Parathyroid adenoma (tissue), 2 donors: ENCODE data around the gene ACR.

Experiments
- H2AFZ ChIP-seq: fragments of 300-600 bp; sonication (generic); one replicate; pipeline ENCODE4 v1.7.0; 2017; ENCODE audit warnings: antibody characterized with exemption, mild to moderate bottlenecking
- H3K27ac ChIP-seq: fragments of 300-600 bp; sonication (generic); one replicate; pipeline ENCODE4 v1.7.0; 2017
- H3K27me3 ChIP-seq: fragments of 300-600 bp; sonication (generic); one replicate; pipeline ENCODE4 v1.7.0; 2017; ENCODE audit warnings: low read length; ENCODE audit not compliant: control insufficient read depth, insufficient read depth
- H3K36me3 ChIP-seq: fragments of 300-600 bp; sonication (generic); one replicate; pipeline ENCODE4 v1.7.0; 2017; ENCODE audit warnings: low read length; ENCODE audit not compliant: control insufficient read depth, insufficient read depth
- H3K4me1 ChIP-seq: fragments of 300-600 bp; sonication (generic); one replicate; pipeline ENCODE4 v1.7.0; 2017; ENCODE audit warnings: control low read depth
- H3K4me2 ChIP-seq: fragments of 300-600 bp; sonication (generic); one replicate; pipeline ENCODE4 v1.7.0; 2017; ENCODE audit warnings: low read length
- H3K4me3 ChIP-seq: fragments of 300-600 bp; sonication (generic); one replicate; pipeline ENCODE4 v1.7.0; 2017; ENCODE audit warnings: low read depth, low read length
- H3K79me2 ChIP-seq: fragments of 300-600 bp; sonication (generic); one replicate; pipeline ENCODE4 v1.7.0; 2017; ENCODE audit warnings: control low read depth
- H3K9ac ChIP-seq: fragments of 300-600 bp; sonication (generic); one replicate; pipeline ENCODE4 v1.7.0; 2017; ENCODE audit warnings: mild to moderate bottlenecking
- H3K9me3 ChIP-seq: fragments of 300-600 bp; sonication (generic); one replicate; pipeline ENCODE4 v1.7.0; 2017; ENCODE audit warnings: low read length; ENCODE audit not compliant: control insufficient read depth
- TF ChIP-seq, protein P1 (sequence below): fragments of 300-600 bp; sonication (generic); IDR thresholded peaks from one replicate; pipeline ENCODE4 v1.7.0; 2017; ENCODE audit warnings: antibody characterized with exemption, mild to moderate bottlenecking
- donor health status: primary hyperparathyroidism.

Gene ACR

GRCh38 chr22:50699756-50700386 lies 38.1 kb upstream of the ACR start:
- Histone ChIP-seq H3K27me3 (no peaks in the 10 kb centered on the region), H3K4me1 (no peaks in the 10 kb centered on the region), H3K27ac (no peak overlapping the region), H3K4me2 (no peak overlapping the region), H3K4me3 (no peak overlapping the region), H2AFZ (no peak overlapping the region), H3K9ac (no peak overlapping the region), H3K36me3 (no peaks in the 10 kb centered on the region), H3K9me3 (no peaks in the 10 kb centered on the region), H3K79me2 (no peaks in the 10 kb centered on the region)
- TF ChIP-seq, protein P1, sequence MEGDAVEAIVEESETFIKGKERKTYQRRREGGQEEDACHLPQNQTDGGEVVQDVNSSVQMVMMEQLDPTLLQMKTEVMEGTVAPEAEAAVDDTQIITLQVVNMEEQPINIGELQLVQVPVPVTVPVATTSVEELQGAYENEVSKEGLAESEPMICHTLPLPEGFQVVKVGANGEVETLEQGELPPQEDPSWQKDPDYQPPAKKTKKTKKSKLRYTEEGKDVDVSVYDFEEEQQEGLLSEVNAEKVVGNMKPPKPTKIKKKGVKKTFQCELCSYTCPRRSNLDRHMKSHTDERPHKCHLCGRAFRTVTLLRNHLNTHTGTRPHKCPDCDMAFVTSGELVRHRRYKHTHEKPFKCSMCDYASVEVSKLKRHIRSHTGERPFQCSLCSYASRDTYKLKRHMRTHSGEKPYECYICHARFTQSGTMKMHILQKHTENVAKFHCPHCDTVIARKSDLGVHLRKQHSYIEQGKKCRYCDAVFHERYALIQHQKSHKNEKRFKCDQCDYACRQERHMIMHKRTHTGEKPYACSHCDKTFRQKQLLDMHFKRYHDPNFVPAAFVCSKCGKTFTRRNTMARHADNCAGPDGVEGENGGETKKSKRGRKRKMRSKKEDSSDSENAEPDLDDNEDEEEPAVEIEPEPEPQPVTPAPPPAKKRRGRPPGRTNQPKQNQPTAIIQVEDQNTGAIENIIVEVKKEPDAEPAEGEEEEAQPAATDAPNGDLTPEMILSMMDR: no peak

GRCh38 chr22:50700387-50701075 lies 37.5 kb upstream of the ACR start:
- Histone ChIP-seq H2AFZ (no peak overlapping the region), H3K36me3 (no peaks in the 10 kb centered on the region), H3K9me3 (no peaks in the 10 kb centered on the region), H3K4me3 (no peak overlapping the region), H3K27ac (no peak overlapping the region), H3K4me1 (no peaks in the 10 kb centered on the region), H3K4me2 (no peak overlapping the region), H3K79me2 (no peaks in the 10 kb centered on the region), H3K27me3 (no peaks in the 10 kb centered on the region), H3K9ac (no peak overlapping the region)
- TF ChIP-seq, protein P1: no peak

DNA sequence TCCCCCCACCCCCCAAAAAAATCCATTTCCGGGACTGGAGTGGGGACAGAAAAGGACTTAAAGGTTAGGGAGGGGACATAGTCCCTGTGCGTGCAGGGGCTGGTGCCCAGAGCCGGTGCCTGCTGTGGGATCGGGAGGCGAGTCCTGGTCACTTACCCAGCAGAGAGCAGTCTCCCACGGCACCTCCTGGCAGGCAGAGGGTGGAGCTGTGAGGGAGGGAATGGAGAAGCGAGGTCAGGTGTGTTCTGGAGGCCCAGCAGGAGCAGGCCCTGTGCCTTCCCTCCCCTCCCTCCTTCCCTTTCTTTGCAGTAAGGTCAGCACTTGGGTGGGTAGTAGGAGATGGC lies 37.0 kb upstream of the ACR start:
- Histone ChIP-seq H3K4me3 (no peak overlapping the region), H3K9ac (no peak overlapping the region), H3K27me3 (no peaks in the 10 kb centered on the region), H3K4me1 (no peaks in the 10 kb centered on the region), H3K79me2 (no peaks in the 10 kb centered on the region), H3K9me3 (no peaks in the 10 kb centered on the region), H2AFZ (no peak overlapping the region), H3K27ac (no peak overlapping the region), H3K4me2 (no peak overlapping the region), H3K36me3 (no peaks in the 10 kb centered on the region)
- TF ChIP-seq, protein P1: no peak

- Histone ChIP-seq H3K4me3 (no peak overlapping the region), H2AFZ (no peak overlapping the region), H3K36me3 (no peaks in the 10 kb centered on the region), H3K79me2 (no peaks in the 10 kb centered on the region), H3K27ac (no peak overlapping the region), H3K27me3 (no peaks in the 10 kb centered on the region), H3K9ac (no peak overlapping the region), H3K9me3 (no peaks in the 10 kb centered on the region), H3K4me1 (no peaks in the 10 kb centered on the region), H3K4me2 (no peak overlapping the region)
- TF ChIP-seq, protein P1: no peak
Observed at GRCh38 chr22:50701428-50702154, 36.4 kb upstream of the ACR start.
